ENCODE data around the gene EXOSC3. TPM values are rescaled to one million over a fixed set of nuclear protein-coding genes. Genes with fewer than 3 reads are reported as not detected.

EXOSC3 gene
- total and polyA plus RNA-seq, 2 of the 13 experiments (the other 11 are each of a cell fraction or from before 2014, with no cell fraction given): 17.5 to 68.7 TPM

GRCh38 chr9:37800631-37801286 lies 15.9 kb upstream of the EXOSC3 start, which contains the start of gene DCAF10 (continued):
- TF ChIP-seq ZNF704 (CRISPR knock-in tag; IDR thresholded peaks at IDR 0.05; ENCODE audit: borderline replicate concordance): no peak
- 0 out of 2 replicates have a peak, but pooled peaks have one; percentile 71 for TF ChIP-seq REL (CRISPR knock-in tag; conservative IDR thresholded peaks at IDR 0.05)
- TF ChIP-seq TCF12 (IDR thresholded peaks at IDR 0.05): no peak
- peak; percentile 91; the same call in 1 of the 2 replicates for TF ChIP-seq TCF12 (CRISPR knock-in tag; IDR thresholded peaks at IDR 0.05)
- peak; percentile 50; the same call in 1 of the 2 replicates for TF ChIP-seq RARA (CRISPR knock-in tag; IDR thresholded peaks at IDR 0.05)
- TF ChIP-seq ZBTB2 (CRISPR knock-in tag; IDR thresholded peaks at IDR 0.05; ENCODE audit: low read depth): peak; percentile 95
- TF ChIP-seq HOXD1 (CRISPR knock-in tag; IDR thresholded peaks at IDR 0.05): 0 out of 2 replicates have a peak, but pooled peaks have one; percentile 37
- no peak for TF ChIP-seq ZNF296 (CRISPR knock-in tag; conservative IDR thresholded peaks at IDR 0.05)
- peak; percentile 83 for TF ChIP-seq ZFP91 (CRISPR knock-in tag; IDR thresholded peaks at IDR 0.05; ENCODE audit: borderline replicate concordance)
- peak; percentile 84; the same call in 1 of the 2 replicates for TF ChIP-seq MTA1 (CRISPR knock-in tag; IDR thresholded peaks at IDR 0.05; ENCODE audit: borderline replicate concordance)
- TF ChIP-seq ZNF451 (CRISPR knock-in tag; IDR thresholded peaks at IDR 0.05): peak; percentile 94; the same call in 1 of the 2 replicates
- TF ChIP-seq BRF2 (CRISPR knock-in tag; IDR thresholded peaks at IDR 0.05): peak; percentile 96
- peak; percentile 89 for TF ChIP-seq SP4 (CRISPR knock-in tag; IDR thresholded peaks at IDR 0.05)
- peak; percentile 40; the same call in 1 of the 2 replicates for TF ChIP-seq ZNF460 (CRISPR knock-in tag; IDR thresholded peaks at IDR 0.05; ENCODE audit: borderline replicate concordance)
- peak; percentile 76; the same call in 1 of the 2 replicates for TF ChIP-seq ZNF484 (CRISPR knock-in tag; IDR thresholded peaks at IDR 0.05; ENCODE audit: borderline replicate concordance, low read depth)
- no peak for TF ChIP-seq DBP (CRISPR knock-in tag; IDR thresholded peaks at IDR 0.05; ENCODE audit: not compliant biosample characterization)
- TF ChIP-seq ZFP41 (CRISPR knock-in tag; IDR thresholded peaks at IDR 0.05; ENCODE audit: borderline replicate concordance): peak; percentile 93; the same call in 1 of the 2 replicates
- TF ChIP-seq ZNF788 (CRISPR knock-in tag; IDR thresholded peaks at IDR 0.05; ENCODE audit: borderline replicate concordance): peak; percentile 99; the same call in 1 of the 2 replicates
- no peak; the same call in 1 of the 2 replicates for TF ChIP-seq MLXIP (CRISPR knock-in tag; IDR thresholded peaks at IDR 0.05; ENCODE audit: borderline replicate concordance)
